H9 (cell line): Measurements from ENCODE around the gene USE1. TPM values are rescaled to one million over a fixed set of nuclear protein-coding genes. Genes with fewer than 3 reads are reported as not detected.

ENCODE experiments used
- DNase-seq: peaks from one replicate; pipeline ENCODE4 v3.0.0-alpha.2; 2017
- H2AFZ ChIP-seq: one replicate; pipeline ENCODE4 v1.6.1; 2013; ENCODE audit warnings: mild to moderate bottlenecking, low read length, control low read depth, moderate library complexity
- H2AK5ac ChIP-seq: 2 replicates; pipeline ENCODE4 v1.6.1; 2013; ENCODE audit warnings: low read length, control low read depth, mixed read lengths; ENCODE audit not compliant: insufficient read length
- H2BK120ac ChIP-seq: one replicate; pipeline ENCODE4 v1.6.1; 2013; ENCODE audit warnings: low read depth, mild to moderate bottlenecking, low read length, control low read depth, inconsistent platforms; ENCODE audit not compliant: poor library complexity, severe bottlenecking
- H2BK12ac ChIP-seq: 2 replicates; pipeline ENCODE4 v1.6.1; 2013; ENCODE audit warnings: low read length, control low read depth, mixed read lengths, low read depth; ENCODE audit not compliant: insufficient read length
- H2BK15ac ChIP-seq: 2 replicates; pipeline ENCODE4 v1.6.1; 2013; ENCODE audit warnings: low read depth, low read length, control low read depth
- H2BK20ac ChIP-seq: one replicate; pipeline ENCODE4 v1.6.1; 2013; ENCODE audit warnings: low read depth, mild to moderate bottlenecking, low read length, control low read depth, inconsistent platforms; ENCODE audit not compliant: poor library complexity, severe bottlenecking
- H2BK5ac ChIP-seq: 2 replicates; pipeline ENCODE4 v1.6.1; 2013; ENCODE audit warnings: low read length, control low read depth, mixed read lengths; ENCODE audit not compliant: insufficient read length
- H3K14ac ChIP-seq: 2 replicates; pipeline ENCODE4 v1.6.1; 2013; ENCODE audit warnings: low read length, control low read depth; ENCODE audit not compliant: insufficient read depth
- H3K18ac ChIP-seq: 2 replicates; pipeline ENCODE4 v1.6.1; 2013; ENCODE audit warnings: low read depth, mild to moderate bottlenecking, mixed read lengths, low read length, control low read depth; ENCODE audit not compliant: insufficient read length
- H3K23ac ChIP-seq: 2 replicates; pipeline ENCODE4 v1.6.1; 2013; ENCODE audit warnings: low read length, control low read depth, mixed read lengths, low read depth; ENCODE audit not compliant: insufficient read length
- H3K23me2 ChIP-seq: 2 replicates; pipeline ENCODE4 v1.6.1; 2013; ENCODE audit warnings: low read depth, mild to moderate bottlenecking, mixed read lengths, low read length, control low read depth; ENCODE audit not compliant: insufficient read length, poor library complexity, severe bottlenecking
- H3K27ac ChIP-seq: 2 replicates; pipeline ENCODE4 v1.5.1; 2013; ENCODE audit warnings: low read length, control low read depth, mixed read lengths, low read depth; ENCODE audit not compliant: insufficient read length
- H3K27me3 ChIP-seq: 2 replicates; pipeline ENCODE4 v1.6.1; 2013; ENCODE audit warnings: low read length, control low read depth, inconsistent platforms; ENCODE audit not compliant: insufficient read depth
- H3K4ac ChIP-seq: 2 replicates; pipeline ENCODE4 v1.6.1; 2013; ENCODE audit warnings: low read depth, mild to moderate bottlenecking, control low read depth, inconsistent platforms, low read length, moderate library complexity
- H3K4me1 ChIP-seq: 2 replicates; pipeline ENCODE4 v1.6.1; 2013; ENCODE audit warnings: low read length, control low read depth, inconsistent platforms; ENCODE audit not compliant: insufficient read depth
- H3K4me2 ChIP-seq: 2 replicates; pipeline ENCODE4 v1.6.1; 2013; ENCODE audit warnings: low read length, control low read depth, mixed read lengths; ENCODE audit not compliant: insufficient read length, insufficient read depth
- H3K56ac ChIP-seq: 2 replicates; pipeline ENCODE4 v1.6.1; 2013; ENCODE audit warnings: low read depth, mild to moderate bottlenecking, mixed read lengths, low read length, control low read depth; ENCODE audit not compliant: insufficient read length
- H3K79me1 ChIP-seq: 2 replicates; pipeline ENCODE4 v1.6.1; 2013; ENCODE audit warnings: low read depth, mild to moderate bottlenecking, moderate library complexity, low read length, control low read depth, inconsistent platforms; ENCODE audit not compliant: insufficient read depth, poor library complexity, severe bottlenecking
- H3K79me2 ChIP-seq: 2 replicates; pipeline ENCODE4 v1.6.1; 2013; ENCODE audit warnings: low read length, control low read depth, inconsistent platforms; ENCODE audit not compliant: insufficient read depth
- H3K9ac ChIP-seq: 2 replicates; pipeline ENCODE4 v1.6.1; 2013; ENCODE audit warnings: low read length, control low read depth, mixed read lengths; ENCODE audit not compliant: insufficient read length; ENCODE audit errors: extremely low read depth
- H3K9me3 ChIP-seq: one replicate; pipeline ENCODE4 v1.6.1; 2013; ENCODE audit warnings: low read depth, low read length, inconsistent platforms; ENCODE audit not compliant: control insufficient read depth
- H3T11ph ChIP-seq: one replicate; pipeline ENCODE4 v1.6.1; 2013; ENCODE audit warnings: mild to moderate bottlenecking, low read length, control low read depth, inconsistent platforms
- H4K20me1 ChIP-seq: one replicate; pipeline ENCODE4 v1.6.1; 2013; ENCODE audit not compliant: control insufficient read depth, insufficient read length, insufficient read depth
- H4K5ac ChIP-seq: 2 replicates; pipeline ENCODE4 v1.6.1; 2013; ENCODE audit warnings: low read depth, mild to moderate bottlenecking, mixed read lengths, low read length, control low read depth; ENCODE audit not compliant: insufficient read length
- H4K8ac ChIP-seq: replicated peaks from 2 replicates; pipeline ENCODE4 v1.6.1; 2013; ENCODE audit warnings: low read length, control low read depth, mixed read lengths, low read depth; ENCODE audit not compliant: insufficient read length
- H4K91ac ChIP-seq: 2 replicates; pipeline ENCODE4 v1.6.1; 2013; ENCODE audit warnings: low read depth, mild to moderate bottlenecking, moderate library complexity, mixed read lengths, low read length, control low read depth; ENCODE audit not compliant: insufficient read length
- H3K27ac Mint-ChIP-seq, 3 experiments: 2 replicates in 2 of 3; 3 replicates in 1 of 3; pipeline ENCODE4 v1.8.0; 2020 to 2021; ENCODE audit warnings: mixed read lengths in 3 of 3, mild to moderate bottlenecking in 1 of 3, moderate library complexity in 1 of 3
- H3K27me3 Mint-ChIP-seq: 2 replicates; pipeline ENCODE4 v1.8.0; 2021; ENCODE audit warnings: low read depth, mild to moderate bottlenecking, moderate library complexity, mixed read lengths
- H3K36me3 Mint-ChIP-seq, 3 experiments: 2 replicates in 2 of 3; 3 replicates in 1 of 3; pipeline ENCODE4 v1.8.0; 2020 to 2021; ENCODE audit warnings: low read depth in 3 of 3, mixed read lengths in 3 of 3; ENCODE audit not compliant: insufficient read depth in 1 of 3
- H3K4me1 Mint-ChIP-seq, 2 experiments: 2 replicates each; pipeline ENCODE4 v1.8.0; 2020; ENCODE audit warnings: mixed read lengths in 2 of 2
- H3K4me3 Mint-ChIP-seq, 2 experiments: 2 replicates in 1 of 2; 3 replicates in 1 of 2; pipeline ENCODE4 v1.8.0; 2020 to 2021; ENCODE audit warnings: mild to moderate bottlenecking in 2 of 2, mixed read lengths in 2 of 2, moderate library complexity in 1 of 2
- H3K9me3 Mint-ChIP-seq, 2 experiments: 2 replicates in 1 of 2; 3 replicates in 1 of 2; pipeline ENCODE4 v1.8.0; 2020; ENCODE audit warnings: mild to moderate bottlenecking in 2 of 2, mixed read lengths in 2 of 2, moderate library complexity in 1 of 2
- WGBS: extraction: QIAGEN DNeasy Blood & Tissue Kit; methylation state at CpG from one replicate; pipeline ENCODE4 v1.1.7; 2013; ENCODE audit warnings: missing lambda C conversion rate, low lambda C conversion rate, mixed read lengths; ENCODE audit not compliant: insufficient read length; ENCODE audit errors: extremely low coverage; 5-methylcytosine and 5-hydroxymethylcytosine counted together
- total RNA-seq: library from RNA; stranded (reverse); gene quantifications from 2 replicates; pipeline ENCODE4 v1.2.1, GENCODE V29; 2021
- TF ChIP-seq, protein P1 (sequence below): fragments of 200-600 bp; sonication (generic); conservative IDR thresholded peaks from 3 replicates; pipeline ENCODE4 v1.8.0; 2021; ENCODE audit warnings: antibody characterized with exemption, mild to moderate bottlenecking

USE1 gene
- total RNA-seq, 1 experiment from 2014 or later = 16.2 TPM

DNA sequence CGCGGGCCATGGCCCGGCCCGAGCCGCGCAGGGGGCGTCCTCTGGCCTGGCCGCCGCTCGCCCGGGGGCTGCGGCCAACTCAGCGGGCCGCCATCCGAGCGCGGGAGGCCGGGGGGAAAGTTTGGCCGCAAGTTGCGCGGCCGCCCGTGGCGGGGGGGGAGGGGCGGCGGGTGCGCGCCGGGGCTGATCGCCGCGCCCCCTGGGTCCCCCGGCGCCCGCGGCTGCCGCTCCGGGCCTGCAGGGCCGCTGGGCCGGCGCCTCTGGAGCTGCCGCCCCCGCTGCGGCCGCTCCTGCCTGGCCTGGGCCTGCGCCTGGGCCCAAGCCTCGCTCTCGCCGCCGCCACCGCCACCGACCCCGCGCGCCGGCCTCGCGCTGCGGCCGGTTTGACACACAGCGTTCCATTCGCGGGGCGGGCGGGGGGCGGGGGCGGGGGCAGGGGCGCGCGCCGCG lies 30.4 kb downstream of the USE1 start, which contains the start of gene NR2F6:
Gene NR2F6 (minus strand): TSS at position 385 of the 450 bp plus-strand sequence. CDS start 699 bp downstream, outside the sequence.
- Histone ChIP-seq H3K56ac (no peak within 1 kb of the TSS), H2BK120ac (peak within 1 kb of the TSS; percentile 95), H2AK5ac (no peak within 1 kb of the TSS), H2BK20ac (no peak within 1 kb of the TSS), H3T11ph (no peak within 1 kb of the TSS), H3K4me2 (peak within 1 kb of the TSS; percentile 63), H3K79me2 (peaks cover 26% of the 10 kb centered on the region; the same call in 1 of the 2 replicates), H3K14ac (peak within 1 kb of the TSS; percentile 92), H2BK12ac (no peak within 1 kb of the TSS), H3K9me3 (no peaks in the 10 kb centered on the region), H4K5ac (no peak within 1 kb of the TSS), H2BK5ac (no peak within 1 kb of the TSS), H3K4ac (no peak within 1 kb of the TSS; the same call in 1 of the 2 replicates), H3K4me1 (peaks cover 4% of the 10 kb centered on the region; the same call in 1 of the 2 replicates), H2AFZ (no peak within 1 kb of the TSS), H4K91ac (no peak within 1 kb of the TSS), H2BK15ac (no peak within 1 kb of the TSS), H3K27me3 (no peaks in the 10 kb centered on the region), H3K9ac (peak within 1 kb of the TSS; percentile 31), H3K27ac (no peak within 1 kb of the TSS), H4K20me1 (no peaks in the 10 kb centered on the region), H4K8ac (no peak within 1 kb of the TSS), H3K79me1 (peaks cover 3% of the 10 kb centered on the region), H3K18ac (peak within 1 kb of the TSS; percentile 93), H3K23ac (no peak within 1 kb of the TSS), H3K23me2 (peaks cover 17% of the 10 kb centered on the region)
- Mint-ChIP-seq H3K27ac (peak within 1 kb of the TSS; percentile 98 to 100 (median 98)), H3K27me3 (peaks cover 2% of the 10 kb centered on the region; the same call in 1 of the 2 replicates), H3K4me1 (peaks cover 44 to 54% of the 10 kb centered on the region in 2 experiments), H3K9me3 (peaks cover 0 to 3% of the 10 kb centered on the region in 2 experiments; a peak in 1 of 5 replicates), H3K4me3 (peak within 1 kb of the TSS; percentile 91 to 95), H3K36me3 (peaks cover 0 to 15% (median 11%) of the 10 kb centered on the region in 3 experiments; a peak in 5 of 7 replicates)
- TF ChIP-seq, protein P1, sequence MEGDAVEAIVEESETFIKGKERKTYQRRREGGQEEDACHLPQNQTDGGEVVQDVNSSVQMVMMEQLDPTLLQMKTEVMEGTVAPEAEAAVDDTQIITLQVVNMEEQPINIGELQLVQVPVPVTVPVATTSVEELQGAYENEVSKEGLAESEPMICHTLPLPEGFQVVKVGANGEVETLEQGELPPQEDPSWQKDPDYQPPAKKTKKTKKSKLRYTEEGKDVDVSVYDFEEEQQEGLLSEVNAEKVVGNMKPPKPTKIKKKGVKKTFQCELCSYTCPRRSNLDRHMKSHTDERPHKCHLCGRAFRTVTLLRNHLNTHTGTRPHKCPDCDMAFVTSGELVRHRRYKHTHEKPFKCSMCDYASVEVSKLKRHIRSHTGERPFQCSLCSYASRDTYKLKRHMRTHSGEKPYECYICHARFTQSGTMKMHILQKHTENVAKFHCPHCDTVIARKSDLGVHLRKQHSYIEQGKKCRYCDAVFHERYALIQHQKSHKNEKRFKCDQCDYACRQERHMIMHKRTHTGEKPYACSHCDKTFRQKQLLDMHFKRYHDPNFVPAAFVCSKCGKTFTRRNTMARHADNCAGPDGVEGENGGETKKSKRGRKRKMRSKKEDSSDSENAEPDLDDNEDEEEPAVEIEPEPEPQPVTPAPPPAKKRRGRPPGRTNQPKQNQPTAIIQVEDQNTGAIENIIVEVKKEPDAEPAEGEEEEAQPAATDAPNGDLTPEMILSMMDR = no peak
- WGBS = no CpG with 5 or more reads among the region's 72 CpGs
- no peak for DNase-seq
